Measurements from ENCODE around the gene VPS36. TPM values are rescaled to one million over a fixed set of nuclear protein-coding genes. Genes with fewer than 3 reads are reported as not detected.
A peak's percentile ranks its signal among the peaks of the same experiment; 100 is the strongest.

The VPS36 gene
- total RNA-seq, 1 donor from 2014 or later, result 72.7 TPM

GRCh38 chr13:52459668-52460067 is 9.2 kb upstream of the VPS36 start:
- peaks cover 38% of the 10 kb centered on the region for H3K36me3 ChIP-seq
- peaks cover 82% of the 10 kb centered on the region for H4K20me1 ChIP-seq (ENCODE audit: low read depth)
- no peaks in the 10 kb centered on the region for H3K9me3 ChIP-seq (ENCODE audit: low read depth)
- no peak overlapping the region for H3K27ac ChIP-seq
- Mint-ChIP-seq H3K27me3 (ENCODE audit: insufficient read depth, low read depth) (peaks cover 2% of the 10 kb centered on the region), H3K27ac (no peak overlapping the region), H3K9me3 (no peaks in the 10 kb centered on the region), H3K36me3 (peaks cover 34% of the 10 kb centered on the region), H3K4me3 (no peak overlapping the region), H3K4me1 (peaks cover 37% of the 10 kb centered on the region)
- H3K4me1 ChIP-seq, result peaks cover 31% of the 10 kb centered on the region
- TF ChIP-seq EZH2 (IDR thresholded peaks at IDR 0.05), result no peak
- no peak for TF ChIP-seq CTCF (IDR thresholded peaks at IDR 0.05)
- no peak for TF ChIP-seq EZH2phosphoT487 (IDR thresholded peaks at IDR 0.05)
- no peak overlapping the region for H3K4me3 ChIP-seq
- peak overlapping the region; percentile 95 for H3K4me2 ChIP-seq
- H3F3A ChIP-seq (ENCODE audit: low read depth), result peaks cover 9% of the 10 kb centered on the region
- peaks cover 93% of the 10 kb centered on the region for H3K79me2 ChIP-seq (ENCODE audit: low read depth)
- no peak overlapping the region for H2AFZ ChIP-seq (replicated peaks)
- H3K9ac ChIP-seq, result no peak overlapping the region
- DNase-seq (ENCODE audit: low spot score), result no peak
- no peaks in the 10 kb centered on the region for H3K27me3 ChIP-seq

GRCh38 chr13:52455677-52456041 is 5.2 kb upstream of the VPS36 start:
- H3F3A ChIP-seq (ENCODE audit: low read depth), result peaks cover 7% of the 10 kb centered on the region
- peaks cover 46% of the 10 kb centered on the region for H4K20me1 ChIP-seq (ENCODE audit: low read depth)
- H2AFZ ChIP-seq (replicated peaks), result peak overlapping the region; percentile 87
- TF ChIP-seq CTCF (IDR thresholded peaks at IDR 0.05) (no peak), EZH2phosphoT487 (IDR thresholded peaks at IDR 0.05) (no peak), EZH2 (IDR thresholded peaks at IDR 0.05) (no peak)
- peak overlapping the region; percentile 95 for H3K4me2 ChIP-seq
- Mint-ChIP-seq H3K27me3 (ENCODE audit: insufficient read depth, low read depth) (peaks cover 2% of the 10 kb centered on the region), H3K36me3 (peaks cover 19% of the 10 kb centered on the region), H3K27ac (no peak overlapping the region), H3K4me3 (peak overlapping the region; percentile 93), H3K9me3 (no peaks in the 10 kb centered on the region), H3K4me1 (peaks cover 42% of the 10 kb centered on the region)
- H3K79me2 ChIP-seq (ENCODE audit: low read depth), result peaks cover 53% of the 10 kb centered on the region
- peak; percentile 96 for DNase-seq (ENCODE audit: low spot score)
- H3K9me3 ChIP-seq (ENCODE audit: low read depth), result no peaks in the 10 kb centered on the region
- H3K9ac ChIP-seq, result peak overlapping the region; percentile 48
- peaks cover 34% of the 10 kb centered on the region for H3K4me1 ChIP-seq
- peak overlapping the region; percentile 61 for H3K27ac ChIP-seq
- H3K36me3 ChIP-seq, result peaks cover 8% of the 10 kb centered on the region
- peak overlapping the region; percentile 89 for H3K4me3 ChIP-seq
- no peaks in the 10 kb centered on the region for H3K27me3 ChIP-seq

GRCh38 chr13:52454820-52455676 is 4.6 kb upstream of the VPS36 start, which contains the start of gene CKAP2:
CKAP2 (plus strand) TSS chr13:52455478; CDS start chr13:52455557, 79 bp downstream.
- Histone ChIP-seq H3K4me1 (peaks cover 34% of the 10 kb centered on the region), H2AFZ (replicated peaks) (peak within 1 kb of the TSS; percentile 87), H3K4me3 (peak within 1 kb of the TSS; percentile 89), H3K9ac (peak within 1 kb of the TSS; percentile 66), H3K27me3 (no peaks in the 10 kb centered on the region), H3K27ac (peak within 1 kb of the TSS; percentile 61), H3K36me3 (peaks cover 8% of the 10 kb centered on the region), H3K79me2 (ENCODE audit: low read depth) (peaks cover 47% of the 10 kb centered on the region), H3K4me2 (peak within 1 kb of the TSS; percentile 95), H3F3A (ENCODE audit: low read depth) (peaks cover 7% of the 10 kb centered on the region), H4K20me1 (ENCODE audit: low read depth) (peaks cover 42% of the 10 kb centered on the region), H3K9me3 (ENCODE audit: low read depth) (no peaks in the 10 kb centered on the region)
- Mint-ChIP-seq H3K4me1 (peaks cover 41% of the 10 kb centered on the region), H3K9me3 (no peaks in the 10 kb centered on the region), H3K36me3 (peaks cover 17% of the 10 kb centered on the region), H3K4me3 (peak within 1 kb of the TSS; percentile 93), H3K27me3 (ENCODE audit: insufficient read depth, low read depth) (peaks cover 2% of the 10 kb centered on the region), H3K27ac (peak within 1 kb of the TSS; percentile 79)
- DNase-seq (ENCODE audit: low spot score), result peak; percentile 98
- TF ChIP-seq EZH2 (IDR thresholded peaks at IDR 0.05), result no peak
- no peak for TF ChIP-seq EZH2phosphoT487 (IDR thresholded peaks at IDR 0.05)
- TF ChIP-seq CTCF (IDR thresholded peaks at IDR 0.05), result no peak

Data from neural progenitor cell (in vitro differentiated cells).